ENCODE measurements around the gene MEGF10.

MEGF10 gene

GRCh38 chr5:127330116-127330515, 39.5 kb downstream of the MEGF10 start:
- TF ChIP-seq CSDC2 (CRISPR knock-in tag; IDR thresholded peaks at IDR 0.05): no peak
- TF ChIP-seq BACH2 (CRISPR knock-in tag; IDR thresholded peaks at IDR 0.05; ENCODE audit: borderline replicate concordance): no peak
- no peak for TF ChIP-seq GLIS3 (CRISPR knock-in tag; IDR thresholded peaks at IDR 0.05)
- TF ChIP-seq CSRNP3 (CRISPR knock-in tag; IDR thresholded peaks at IDR 0.05): no peak
- TF ChIP-seq OSR1 (CRISPR knock-in tag; IDR thresholded peaks at IDR 0.05): no peak
- TF ChIP-seq ZNF8 (CRISPR knock-in tag; IDR thresholded peaks at IDR 0.05): no peak
- TF ChIP-seq, protein P1, sequence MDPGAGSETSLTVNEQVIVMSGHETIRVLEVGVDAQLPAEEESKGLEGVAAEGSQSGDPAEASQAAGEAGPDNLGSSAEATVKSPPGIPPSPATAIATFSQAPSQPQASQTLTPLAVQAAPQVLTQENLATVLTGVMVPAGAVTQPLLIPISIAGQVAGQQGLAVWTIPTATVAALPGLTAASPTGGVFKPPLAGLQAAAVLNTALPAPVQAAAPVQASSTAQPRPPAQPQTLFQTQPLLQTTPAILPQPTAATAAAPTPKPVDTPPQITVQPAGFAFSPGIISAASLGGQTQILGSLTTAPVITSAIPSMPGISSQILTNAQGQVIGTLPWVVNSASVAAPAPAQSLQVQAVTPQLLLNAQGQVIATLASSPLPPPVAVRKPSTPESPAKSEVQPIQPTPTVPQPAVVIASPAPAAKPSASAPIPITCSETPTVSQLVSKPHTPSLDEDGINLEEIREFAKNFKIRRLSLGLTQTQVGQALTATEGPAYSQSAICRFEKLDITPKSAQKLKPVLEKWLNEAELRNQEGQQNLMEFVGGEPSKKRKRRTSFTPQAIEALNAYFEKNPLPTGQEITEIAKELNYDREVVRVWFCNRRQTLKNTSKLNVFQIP (CRISPR knock-in tag; IDR thresholded peaks at IDR 0.05; ENCODE audit: borderline replicate concordance, low read depth): no peak
- TF ChIP-seq ARNTL (CRISPR knock-in tag; IDR thresholded peaks at IDR 0.05; ENCODE audit: borderline replicate concordance, low read depth): no peak
- no peak for TF ChIP-seq ZNF70 (CRISPR knock-in tag; IDR thresholded peaks at IDR 0.05)
- TF ChIP-seq CREB5 (CRISPR knock-in tag; IDR thresholded peaks at IDR 0.05; ENCODE audit: low read depth): no peak
- TF ChIP-seq ISL1 (CRISPR knock-in tag; IDR thresholded peaks at IDR 0.05): no peak
- no peak for TF ChIP-seq ZC3H10 (CRISPR knock-in tag; IDR thresholded peaks at IDR 0.05)
- TF ChIP-seq ZFP3 (CRISPR knock-in tag; IDR thresholded peaks at IDR 0.05): no peak
- TF ChIP-seq ESRRG (CRISPR knock-in tag; IDR thresholded peaks at IDR 0.05): no peak
- no peak for TF ChIP-seq PATZ1 (CRISPR knock-in tag; IDR thresholded peaks at IDR 0.05; ENCODE audit: borderline replicate concordance)
- TF ChIP-seq, protein P2, sequence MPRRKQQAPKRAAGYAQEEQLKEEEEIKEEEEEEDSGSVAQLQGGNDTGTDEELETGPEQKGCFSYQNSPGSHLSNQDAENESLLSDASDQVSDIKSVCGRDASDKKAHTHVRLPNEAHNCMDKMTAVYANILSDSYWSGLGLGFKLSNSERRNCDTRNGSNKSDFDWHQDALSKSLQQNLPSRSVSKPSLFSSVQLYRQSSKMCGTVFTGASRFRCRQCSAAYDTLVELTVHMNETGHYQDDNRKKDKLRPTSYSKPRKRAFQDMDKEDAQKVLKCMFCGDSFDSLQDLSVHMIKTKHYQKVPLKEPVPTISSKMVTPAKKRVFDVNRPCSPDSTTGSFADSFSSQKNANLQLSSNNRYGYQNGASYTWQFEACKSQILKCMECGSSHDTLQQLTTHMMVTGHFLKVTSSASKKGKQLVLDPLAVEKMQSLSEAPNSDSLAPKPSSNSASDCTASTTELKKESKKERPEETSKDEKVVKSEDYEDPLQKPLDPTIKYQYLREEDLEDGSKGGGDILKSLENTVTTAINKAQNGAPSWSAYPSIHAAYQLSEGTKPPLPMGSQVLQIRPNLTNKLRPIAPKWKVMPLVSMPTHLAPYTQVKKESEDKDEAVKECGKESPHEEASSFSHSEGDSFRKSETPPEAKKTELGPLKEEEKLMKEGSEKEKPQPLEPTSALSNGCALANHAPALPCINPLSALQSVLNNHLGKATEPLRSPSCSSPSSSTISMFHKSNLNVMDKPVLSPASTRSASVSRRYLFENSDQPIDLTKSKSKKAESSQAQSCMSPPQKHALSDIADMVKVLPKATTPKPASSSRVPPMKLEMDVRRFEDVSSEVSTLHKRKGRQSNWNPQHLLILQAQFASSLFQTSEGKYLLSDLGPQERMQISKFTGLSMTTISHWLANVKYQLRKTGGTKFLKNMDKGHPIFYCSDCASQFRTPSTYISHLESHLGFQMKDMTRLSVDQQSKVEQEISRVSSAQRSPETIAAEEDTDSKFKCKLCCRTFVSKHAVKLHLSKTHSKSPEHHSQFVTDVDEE (CRISPR knock-in tag; IDR thresholded peaks at IDR 0.05): no peak
- TF ChIP-seq TOX (CRISPR knock-in tag; IDR thresholded peaks at IDR 0.05; ENCODE audit: borderline replicate concordance): no peak
- no peak for ATAC-seq

- TF ChIP-seq CREB5 (CRISPR knock-in tag; IDR thresholded peaks at IDR 0.05; ENCODE audit: low read depth): no peak
- TF ChIP-seq CSRNP3 (CRISPR knock-in tag; IDR thresholded peaks at IDR 0.05): no peak
- no peak for ATAC-seq
These were observed 41.5 kb downstream of the MEGF10 start for GRCh38 chr5:127331890-127332649.

Measured in SK-N-SH treated with all-trans-retinoic acid at 6 μM for 48 hours (cell line).